ENCODE data around the gene PGM1.

Gene PGM1

GRCh38 chr1:63705078-63705477, 111.9 kb downstream of the PGM1 start:
- DNase-seq, result no peak

- no peak for DNase-seq
These were observed 116.1 kb downstream of the PGM1 start for GRCh38 chr1:63709267-63709828.
